GM23338 (cell line): Measurements from ENCODE around the gene SMIM33. TPM values are rescaled to one million over a fixed set of nuclear protein-coding genes. Genes with fewer than 3 reads are reported as not detected.

Experiments used
- ATAC-seq: fragments of 200-7000 bp; cut with Tn5 transposase; 3 replicates; pipeline ENCODE4 v1.9.1; 2020
- DNase-seq: peaks from one replicate; pipeline ENCODE4 v3.0.0-alpha.2; 2015; ENCODE audit warnings: low spot score
- H2AFZ ChIP-seq: fragments of 200-600 bp; sonication (generic); 2 replicates; pipeline ENCODE4 v1.8.0; 2016; ENCODE audit warnings: antibody characterized with exemption, mild to moderate bottlenecking, moderate library complexity
- H3F3A ChIP-seq: fragments of 200-600 bp; sonication (generic); replicated peaks from 2 replicates; pipeline ENCODE4 v1.8.0; 2017; ENCODE audit warnings: antibody characterized with exemption, mixed run types, low read depth
- H3K27ac ChIP-seq: fragments of 200-600 bp; sonication (generic); 2 replicates; pipeline ENCODE4 v1.6.1; 2016; ENCODE audit warnings: low read depth
- H3K27me3 ChIP-seq: fragments of 200-600 bp; sonication (generic); 2 replicates; pipeline ENCODE4 v1.8.0; 2016; ENCODE audit warnings: mild to moderate bottlenecking, mixed run types, moderate library complexity; ENCODE audit not compliant: insufficient read depth
- H3K36me3 ChIP-seq: fragments of 200-600 bp; sonication (generic); 2 replicates; pipeline ENCODE4 v1.8.0; 2016; ENCODE audit warnings: mild to moderate bottlenecking; ENCODE audit not compliant: insufficient read depth
- H3K4me1 ChIP-seq: fragments of 200-600 bp; sonication (generic); 2 replicates; pipeline ENCODE4 v1.8.0; 2016; ENCODE audit warnings: mild to moderate bottlenecking, moderate library complexity; ENCODE audit not compliant: insufficient read depth
- H3K4me2 ChIP-seq: fragments of 200-600 bp; sonication (generic); 2 replicates; pipeline ENCODE4 v1.7.1; 2017; ENCODE audit warnings: mixed run types
- H3K4me3 ChIP-seq: fragments of 200-600 bp; sonication (generic); 2 replicates; pipeline ENCODE4 v1.6.1; 2016; ENCODE audit warnings: mixed run types
- H3K79me2 ChIP-seq: fragments of 200-600 bp; sonication (generic); replicated peaks from 2 replicates; pipeline ENCODE4 v1.8.0; 2017; ENCODE audit warnings: mild to moderate bottlenecking; ENCODE audit not compliant: insufficient read depth
- H3K9me2 ChIP-seq: fragments of 200-600 bp; sonication (generic); 2 replicates; pipeline ENCODE4 v1.8.0; 2017; ENCODE audit not compliant: insufficient read depth
- H4K20me1 ChIP-seq: fragments of 200-600 bp; sonication (generic); replicated peaks from 2 replicates; pipeline ENCODE4 v1.8.0; 2017; ENCODE audit warnings: mild to moderate bottlenecking; ENCODE audit not compliant: insufficient read depth
- H3K27ac Mint-ChIP-seq: 2 replicates; pipeline ENCODE4 v1.8.0; 2020; ENCODE audit warnings: inconsistent platforms, mild to moderate bottlenecking, moderate library complexity, mixed read lengths
- H3K27me3 Mint-ChIP-seq: 3 replicates; pipeline ENCODE4 v1.8.0; 2022; ENCODE audit warnings: low read depth, mild to moderate bottlenecking, moderate library complexity, mixed read lengths, inconsistent platforms; ENCODE audit not compliant: insufficient read depth, poor library complexity
- H3K36me3 Mint-ChIP-seq: 3 replicates; pipeline ENCODE4 v1.8.0; 2021; ENCODE audit warnings: low read depth, mild to moderate bottlenecking, inconsistent platforms, moderate library complexity, mixed read lengths
- H3K4me1 Mint-ChIP-seq: 3 replicates; pipeline ENCODE4 v1.8.0; 2020; ENCODE audit warnings: mild to moderate bottlenecking, inconsistent platforms, mixed read lengths
- H3K4me3 Mint-ChIP-seq: 3 replicates; pipeline ENCODE4 v1.8.0; 2021; ENCODE audit warnings: moderate library complexity, mild to moderate bottlenecking, inconsistent platforms, mixed read lengths
- H3K9me3 Mint-ChIP-seq: 3 replicates; pipeline ENCODE4 v1.8.0; 2020; ENCODE audit warnings: moderate library complexity, mild to moderate bottlenecking, inconsistent platforms, mixed read lengths
- CREB1 ChIP-seq: fragments of 250-450 bp; sonication (Bioruptor Pico); IDR thresholded peaks from 2 replicates; pipeline ENCODE4 v1.5.0; 2020; ENCODE audit warnings: low read depth, mild to moderate bottlenecking, moderate library complexity
- CTCF ChIP-seq, 2 experiments: fragments of 200-600 bp in 1 of 2; sonication (generic) in 1 of 2; conservative IDR thresholded peaks; 2 replicates each; pipeline versions ENCODE4 v1.5.1 to v1.6.1; 2016 to 2017; ENCODE audit warnings: antibody characterized with exemption in 2 of 2, low read depth in 2 of 2, mild to moderate bottlenecking in 2 of 2, moderate library complexity in 1 of 2
- ETS1 ChIP-seq: IDR thresholded peaks from 2 replicates; pipeline ENCODE4 v1.6.1; 2016; ENCODE audit warnings: antibody characterized with exemption
- EZH2 ChIP-seq: fragments of 200-600 bp; sonication (generic); IDR thresholded peaks from one replicate; pipeline ENCODE4 v1.8.0; 2017; ENCODE audit warnings: antibody characterized with exemption, mild to moderate bottlenecking, low read depth; ENCODE audit not compliant: unreplicated experiment
- EZH2phosphoT487 ChIP-seq: fragments of 200-600 bp; sonication (generic); IDR thresholded peaks from one replicate; pipeline ENCODE4 v1.8.1; 2018; ENCODE audit warnings: antibody characterized with exemption; ENCODE audit not compliant: unreplicated experiment
- NANOG ChIP-seq: IDR thresholded peaks from 2 replicates; pipeline ENCODE4 v1.6.1; 2016; ENCODE audit warnings: antibody characterized with exemption, borderline replicate concordance
- POLR2AphosphoS5 ChIP-seq: IDR thresholded peaks from 2 replicates; pipeline ENCODE4 v1.6.1; 2016; ENCODE audit warnings: antibody characterized with exemption, low read depth
- REST ChIP-seq: IDR thresholded peaks from one replicate; pipeline ENCODE4 v1.6.1; 2018; ENCODE audit warnings: antibody characterized with exemption; ENCODE audit not compliant: unreplicated experiment
- STAT1 ChIP-seq: IDR thresholded peaks from one replicate; pipeline ENCODE4 v1.6.1; 2016; ENCODE audit warnings: antibody characterized with exemption; ENCODE audit not compliant: unreplicated experiment
- ZNF331 ChIP-seq: fragments of 250-450 bp; sonication (Bioruptor Pico); IDR thresholded peaks from 2 replicates; pipeline ENCODE4 v1.5.0; 2020; ENCODE audit warnings: low read depth, mild to moderate bottlenecking, moderate library complexity
- ZNF462 ChIP-seq: fragments of 250-450 bp; sonication (Bioruptor Pico); IDR thresholded peaks from 2 replicates; pipeline ENCODE4 v1.5.0; 2020; ENCODE audit warnings: mild to moderate bottlenecking, moderate library complexity
- polyA plus RNA-seq: library from polyadenylated mRNA; unstranded; fragments of >200 nt; fragmentation: Nextera tagmentation; extraction: Ambion mirVana; gene quantifications from 2 replicates; pipeline ENCODE4 v1.2.1, GENCODE V29; 2016
- total RNA-seq: library from RNA; depleted of rRNA; stranded (reverse); fragments of >200 nt; shearing (Covaris generic); gene quantifications from 2 replicates; pipeline ENCODE4 v1.2.3, GENCODE V29; 2014

The SMIM33 gene
- total and polyA plus RNA-seq, 2 experiments from 2014 or later = not detected

- TF ChIP-seq EZH2phosphoT487 (no peak), CTCF (conservative IDR thresholded peaks at IDR 0.05; ENCODE audit: low read depth in 2 of 2) (no peak), ETS1 (no peak), REST (no peak), POLR2AphosphoS5 (no peak)
Observed at GRCh38 chr5:139494256-139494655, 23.5 kb downstream of the SMIM33 start (continued).

- Histone ChIP-seq H3K4me2 (no peak overlapping the region), H4K20me1 (no peaks in the 10 kb centered on the region), H3K4me3 (no peak overlapping the region), H3F3A (no peaks in the 10 kb centered on the region), H3K27me3 (no peaks in the 10 kb centered on the region), H3K27ac (no peak overlapping the region), H2AFZ (no peak overlapping the region), H3K9me2 (no peaks in the 10 kb centered on the region), H3K4me1 (no peaks in the 10 kb centered on the region), H3K79me2 (no peaks in the 10 kb centered on the region), H3K36me3 (no peaks in the 10 kb centered on the region)
- no peak for ATAC-seq
- Mint-ChIP-seq H3K9me3 (no peaks in the 10 kb centered on the region), H3K36me3 (no peaks in the 10 kb centered on the region), H3K4me3 (no peak overlapping the region), H3K4me1 (no peaks in the 10 kb centered on the region), H3K27me3 (peaks cover 8% of the 10 kb centered on the region), H3K27ac (no peak overlapping the region)
- no peak for DNase-seq
- TF ChIP-seq EZH2 (no peak), EZH2phosphoT487 (no peak), CTCF (conservative IDR thresholded peaks at IDR 0.05; ENCODE audit: low read depth in 2 of 2) (no peak), ZNF462 (CRISPR knock-in tag) (no peak), NANOG (no peak), STAT1 (no peak), ZNF331 (no peak), CREB1 (CRISPR knock-in tag) (no peak)
Observed at GRCh38 chr5:139494832-139495231, 24.0 kb downstream of the SMIM33 start.
